Endodermal cell (in vitro differentiated cells): ENCODE data around the gene DOK7. TPM values are rescaled to one million over a fixed set of nuclear protein-coding genes. Genes with fewer than 3 reads are reported as not detected.

ENCODE experiments used
- DNase-seq: peaks from one replicate; pipeline ENCODE4 v3.0.0-alpha.2; 2017
- H3K27ac ChIP-seq: 2 replicates; pipeline ENCODE4 v1.5.1; 2013; ENCODE audit warnings: mild to moderate bottlenecking, low read depth, low read length, moderate library complexity
- H3K27me3 ChIP-seq: 2 replicates; pipeline ENCODE4 v1.6.1; 2013; ENCODE audit warnings: mild to moderate bottlenecking, low read length, moderate library complexity; ENCODE audit not compliant: insufficient read depth, control insufficient read depth, poor library complexity, severe bottlenecking
- H3K36me3 ChIP-seq: 2 replicates; pipeline ENCODE4 v1.7.0; 2013; ENCODE audit warnings: mild to moderate bottlenecking, low read length, moderate library complexity; ENCODE audit not compliant: control insufficient read depth, insufficient read depth
- H3K4me1 ChIP-seq: one replicate; pipeline ENCODE4 v1.7.0; 2013; ENCODE audit warnings: low read length; ENCODE audit not compliant: control insufficient read depth, insufficient read depth
- H3K4me3 ChIP-seq: 2 replicates; pipeline ENCODE4 v1.5.1; 2013; ENCODE audit warnings: mild to moderate bottlenecking, low read length, moderate library complexity
- H3K9ac ChIP-seq: 2 replicates; pipeline ENCODE4 v1.6.1; 2013; ENCODE audit warnings: mild to moderate bottlenecking, low read length, moderate library complexity; ENCODE audit not compliant: poor library complexity, severe bottlenecking; ENCODE audit errors: extremely low read depth
- H3K9me3 ChIP-seq: 2 replicates; pipeline ENCODE4 v1.6.1; 2013; ENCODE audit warnings: mild to moderate bottlenecking, low read length, moderate library complexity; ENCODE audit not compliant: control insufficient read depth
- H3K27ac Mint-ChIP-seq: 2 replicates; pipeline ENCODE4 v1.8.0; 2020; ENCODE audit warnings: mixed read lengths
- H3K27me3 Mint-ChIP-seq: 2 replicates; pipeline ENCODE4 v1.8.0; 2021; ENCODE audit warnings: mild to moderate bottlenecking, mixed read lengths; ENCODE audit not compliant: insufficient read depth
- H3K36me3 Mint-ChIP-seq: 2 replicates; pipeline ENCODE4 v1.8.0; 2020; ENCODE audit warnings: low read depth, mixed read lengths
- H3K4me1 Mint-ChIP-seq: 2 replicates; pipeline ENCODE4 v1.8.0; 2020; ENCODE audit warnings: mixed read lengths
- H3K4me3 Mint-ChIP-seq: 2 replicates; pipeline ENCODE4 v1.8.0; 2020; ENCODE audit warnings: mild to moderate bottlenecking, moderate library complexity, mixed read lengths
- H3K9me3 Mint-ChIP-seq: 2 replicates; pipeline ENCODE4 v1.8.0; 2020; ENCODE audit warnings: mild to moderate bottlenecking, mixed read lengths
- CTCF ChIP-seq: fragments of 200-600 bp; sonication (generic); conservative IDR thresholded peaks from 2 replicates; pipeline ENCODE4 v1.5.0; 2021; ENCODE audit warnings: antibody characterized with exemption, mild to moderate bottlenecking
- WGBS, 2 experiments: methylation state at CpG; one replicate each; pipeline versions ENCODE4 v1.1.5 to v1.1.7; 2013; ENCODE audit warnings: missing lambda C conversion rate in 2 of 2, mixed read lengths in 1 of 2; ENCODE audit not compliant: insufficient coverage in 1 of 2, insufficient read length in 1 of 2; 5-methylcytosine and 5-hydroxymethylcytosine counted together
- total RNA-seq, 2 donors: library from RNA; stranded (reverse); fragmentation: NEBNext Ultra II Directional in 1 of 2; extraction: Animal tissue kit (Norgen Biotek cat#: 25700) in 1 of 2; gene quantifications; 2 replicates in 1 of 2; 3 replicates in 1 of 2; pipeline ENCODE4 v1.2.1, GENCODE V29; 2021

Gene DOK7
- total RNA-seq, 2 donors from 2014 or later, result 0.38 to 1.3 TPM

GRCh38 chr4:3446631-3447320 is 16.3 kb upstream of the DOK7 start:
- no peaks in the 10 kb centered on the region for H3K4me1 ChIP-seq
- H3K27ac ChIP-seq, result no peak overlapping the region
- TF ChIP-seq CTCF, result no peak
- Mint-ChIP-seq H3K27me3 (peaks cover 1% of the 10 kb centered on the region), H3K27ac (no peak overlapping the region), H3K36me3 (no peaks in the 10 kb centered on the region), H3K4me3 (no peak overlapping the region), H3K4me1 (no peaks in the 10 kb centered on the region), H3K9me3 (no peaks in the 10 kb centered on the region)
- WGBS, 2 experiments, result 89 to 94% methylated on average over 12 to 22 of the region's 22 CpGs
- DNase-seq, result no peak
- no peaks in the 10 kb centered on the region for H3K27me3 ChIP-seq
- no peaks in the 10 kb centered on the region for H3K36me3 ChIP-seq
- no peaks in the 10 kb centered on the region for H3K9me3 ChIP-seq
- H3K9ac ChIP-seq, result no peak overlapping the region
- no peak overlapping the region for H3K4me3 ChIP-seq

GRCh38 chr4:3447431-3448395 is 15.4 kb upstream of the DOK7 start:
- DNase-seq, result no peak
- peaks cover 1% of the 10 kb centered on the region for H3K27me3 Mint-ChIP-seq
- H3K4me3 Mint-ChIP-seq, result no peak overlapping the region
- H3K36me3 ChIP-seq, result no peaks in the 10 kb centered on the region
- no peak overlapping the region for H3K27ac ChIP-seq
- H3K9ac ChIP-seq, result no peak overlapping the region
- H3K4me1 ChIP-seq, result no peaks in the 10 kb centered on the region
- H3K9me3 ChIP-seq, result no peaks in the 10 kb centered on the region
- no peaks in the 10 kb centered on the region for H3K9me3 Mint-ChIP-seq
- no peak overlapping the region for H3K27ac Mint-ChIP-seq
- no peak for TF ChIP-seq CTCF
- H3K4me1 Mint-ChIP-seq, result no peaks in the 10 kb centered on the region
- WGBS, 2 experiments, result 92 to 97% methylated on average over 41 to 53 of the region's 53 CpGs
- no peaks in the 10 kb centered on the region for H3K36me3 Mint-ChIP-seq
- H3K4me3 ChIP-seq, result no peak overlapping the region
- no peaks in the 10 kb centered on the region for H3K27me3 ChIP-seq

- no peak overlapping the region for H3K4me3 Mint-ChIP-seq
- Histone ChIP-seq H3K4me1 (no peaks in the 10 kb centered on the region), H3K9me3 (peaks cover 6% of the 10 kb centered on the region), H3K4me3 (no peak overlapping the region), H3K36me3 (no peaks in the 10 kb centered on the region), H3K27me3 (no peaks in the 10 kb centered on the region), H3K27ac (no peak overlapping the region), H3K9ac (no peak overlapping the region)
- 86 to 92% methylated on average over 14 to 21 of the region's 21 CpGs for WGBS, 2 experiments
- no peak for TF ChIP-seq CTCF
- no peak overlapping the region for H3K27ac Mint-ChIP-seq
- no peaks in the 10 kb centered on the region for H3K4me1 Mint-ChIP-seq
- H3K36me3 Mint-ChIP-seq, result no peaks in the 10 kb centered on the region
- peaks cover 6% of the 10 kb centered on the region for H3K27me3 Mint-ChIP-seq
- DNase-seq, result no peak
- peaks cover 6% of the 10 kb centered on the region for H3K9me3 Mint-ChIP-seq
Observed at GRCh38 chr4:3449047-3449573, 14.0 kb upstream of the DOK7 start.
